Sigmoid colon (tissue), 7 donors: ENCODE measurements around the gene TINCR. TPM values are rescaled to one million over a fixed set of nuclear protein-coding genes. Genes with fewer than 3 reads are reported as not detected.

Experiments used
- DNase-seq: peaks from one replicate; pipeline ENCODE4 v3.0.0-alpha.2; 2019
- H3K27ac ChIP-seq, 4 donors: fragments of 200-600 bp; sonication (generic); one replicate each; pipeline ENCODE4 v1.5.1; 2016 to 2019; ENCODE audit warnings: mild to moderate bottlenecking in 1 of 4
- H3K27me3 ChIP-seq, 3 donors: fragments of 200-600 bp; sonication (generic); one replicate each; pipeline ENCODE4 v1.5.1; 2019; ENCODE audit warnings: mild to moderate bottlenecking in 1 of 3
- H3K36me3 ChIP-seq, 4 donors: fragments of 200-600 bp; sonication (generic); one replicate each; pipeline ENCODE4 v1.5.1; 2016 to 2019
- H3K4me1 ChIP-seq, 4 donors: fragments of 200-600 bp; sonication (generic); one replicate each; pipeline ENCODE4 v1.5.1; 2017 to 2019
- H3K4me3 ChIP-seq, 4 donors: fragments of 200-600 bp; sonication (generic); one replicate each; pipeline ENCODE4 v1.5.1; 2017 to 2019; ENCODE audit warnings: mild to moderate bottlenecking in 2 of 4, moderate library complexity in 1 of 4
- H3K9me3 ChIP-seq, 4 donors: fragments of 200-600 bp in 3 of 4; sonication (generic) in 3 of 4; one replicate each; pipeline versions ENCODE4 v1.5.1 to v1.6.1; 2013 to 2019
- CTCF ChIP-seq, 4 experiments: fragments of 450-650 bp in 3 of 4; fragments of 200-600 bp in 1 of 4; IDR thresholded peaks; one replicate each; pipeline ENCODE4 v1.5.1; 2016 to 2019; ENCODE audit warnings: antibody characterized with exemption in 4 of 4, mild to moderate bottlenecking in 3 of 4, moderate library complexity in 2 of 4
- EP300 ChIP-seq, 4 donors: sonication (generic); formaldehyde crosslinking; IDR thresholded peaks; one replicate each; pipeline ENCODE4 v1.6.1; 2017; ENCODE audit warnings: antibody characterized with exemption in 4 of 4
- POLR2A ChIP-seq, 2 donors: fragments of 450-650 bp; IDR thresholded peaks; one replicate each; pipeline ENCODE4 v1.6.1; 2016; ENCODE audit warnings: antibody characterized with exemption in 2 of 2, mild to moderate bottlenecking in 2 of 2, moderate library complexity in 2 of 2
- POLR2AphosphoS5 ChIP-seq, 4 donors: sonication (generic); formaldehyde crosslinking; IDR thresholded peaks; one replicate each; pipeline ENCODE4 v1.6.1; 2017; ENCODE audit warnings: antibody characterized with exemption in 4 of 4
- WGBS, 2 donors: extraction: QIAGEN DNeasy Blood & Tissue Kit; methylation state at CpG; one replicate each; pipeline ENCODE4 v1.1.7; 2013; 5-methylcytosine and 5-hydroxymethylcytosine counted together
- intact Hi-C: fragments of 100-400 bp; cut with DNase I; formaldehyde crosslinking; loops from one replicate; pipeline ENCODE4 v1.15.1; 2023
- polyA plus RNA-seq, 3 donors: library from polyadenylated mRNA; stranded (reverse); fragments of 200-250 nt; gene quantifications; one replicate each; pipeline ENCODE4 v1.2.3, GENCODE V29; 2013
- total RNA-seq, 4 donors: library from RNA; depleted of rRNA; stranded (reverse); fragments of >200 nt; gene quantifications; one replicate each; pipeline ENCODE4 v1.1.0, GENCODE V29; 2016
- donor health status: healthy with polysubstance abuse.
- donor health status: Bipolar disorder and iron deficiency.
- donor health status: healthy.

Gene TINCR
- total and polyA plus RNA-seq, 7 donors = 0.33 to 27.5 (median 1.7) TPM; not detected in 1

GRCh38 chr19:5563935-5564612 is 3.7 kb downstream of the TINCR start:
- intact Hi-C loops = no loop called here
- no peak overlapping the region for H3K4me3 ChIP-seq
- H3K27ac ChIP-seq = no peak overlapping the region
- H3K36me3 ChIP-seq = no peaks in the 10 kb centered on the region
- DNase-seq = no peak
- H3K9me3 ChIP-seq = peaks cover 0 to 5% (median 1%) of the 10 kb centered on the region in 4 donors
- H3K27me3 ChIP-seq = peaks cover 10 to 92% (median 35%) of the 10 kb centered on the region in 3 donors
- 41 to 45% methylated on average over 14 of the region's 14 CpGs for WGBS, 2 donors
- TF ChIP-seq POLR2AphosphoS5 (IDR thresholded peaks at IDR 0.05) (no peak), CTCF (IDR thresholded peaks at IDR 0.05) (no peak)
- peaks cover 0 to 5% (median 0%) of the 10 kb centered on the region in 4 donors for H3K4me1 ChIP-seq

- Histone ChIP-seq H3K27me3 (peaks cover 8 to 92% (median 31%) of the 10 kb centered on the region in 3 donors), H3K9me3 (peaks cover 0 to 5% (median 1%) of the 10 kb centered on the region in 4 donors), H3K4me3 (no peak overlapping the region), H3K4me1 (peaks cover 0 to 5% (median 0%) of the 10 kb centered on the region in 4 donors), H3K27ac (no peak overlapping the region), H3K36me3 (no peaks in the 10 kb centered on the region)
- intact Hi-C loops = no loop called here
- TF ChIP-seq POLR2A (IDR thresholded peaks at IDR 0.05) (no peak), EP300 (IDR thresholded peaks at IDR 0.05) (no peak), CTCF (IDR thresholded peaks at IDR 0.05) (no peak), POLR2AphosphoS5 (IDR thresholded peaks at IDR 0.05) (no peak)
- no peak for DNase-seq
- WGBS, 2 donors = 31 to 47% methylated on average over 8 of the region's 8 CpGs
These were observed 4.7 kb downstream of the TINCR start for GRCh38 chr19:5563008-5563431.

- Histone ChIP-seq H3K4me3 (no peak overlapping the region), H3K36me3 (no peaks in the 10 kb centered on the region), H3K27me3 (peaks cover under 1 to 92% (median 25%) of the 10 kb centered on the region in 3 donors), H3K9me3 (peaks cover 0 to 5% (median 1%) of the 10 kb centered on the region in 4 donors), H3K4me1 (peaks cover 0 to under 1% (median 0%) of the 10 kb centered on the region in 4 donors), H3K27ac (no peak overlapping the region)
- DNase-seq = no peak
- WGBS, 2 donors = 88 to 89% methylated on average over 7 of the region's 7 CpGs
- intact Hi-C loops = no loop called here
- TF ChIP-seq POLR2AphosphoS5 (IDR thresholded peaks at IDR 0.05) = no peak
- no peak for TF ChIP-seq EP300 (IDR thresholded peaks at IDR 0.05)
- no peak for TF ChIP-seq CTCF (IDR thresholded peaks at IDR 0.05)
- TF ChIP-seq POLR2A (IDR thresholded peaks at IDR 0.05) = no peak
These were observed 5.5 kb downstream of the TINCR start for GRCh38 chr19:5562280-5562679.

GRCh38 chr19:5561559-5561958 is 6.2 kb downstream of the TINCR start:
- H3K27me3 ChIP-seq = peaks cover 0 to 88% (median 17%) of the 10 kb centered on the region in 3 donors
- WGBS, 2 donors = 74 to 82% methylated on average over 6 of the region's 6 CpGs
- no peaks in the 10 kb centered on the region for H3K4me1 ChIP-seq
- intact Hi-C loops = no loop called here
- no peaks in the 10 kb centered on the region for H3K36me3 ChIP-seq
- no peak overlapping the region for H3K4me3 ChIP-seq
- H3K9me3 ChIP-seq = peaks cover 0 to 5% (median 1%) of the 10 kb centered on the region in 4 donors
- TF ChIP-seq CTCF (IDR thresholded peaks at IDR 0.05) = no peak
- no peak for TF ChIP-seq POLR2A (IDR thresholded peaks at IDR 0.05)
- no peak for TF ChIP-seq EP300 (IDR thresholded peaks at IDR 0.05)
- no peak for TF ChIP-seq POLR2AphosphoS5 (IDR thresholded peaks at IDR 0.05)
- H3K27ac ChIP-seq = no peak overlapping the region
- no peak for DNase-seq
